ENCODE data around the gene AQP12B. TPM values are rescaled to one million over a fixed set of nuclear protein-coding genes. Genes with fewer than 3 reads are reported as not detected.

The AQP12B gene
- total RNA-seq, 1 experiment from 2014 or later, result not detected

DNA sequence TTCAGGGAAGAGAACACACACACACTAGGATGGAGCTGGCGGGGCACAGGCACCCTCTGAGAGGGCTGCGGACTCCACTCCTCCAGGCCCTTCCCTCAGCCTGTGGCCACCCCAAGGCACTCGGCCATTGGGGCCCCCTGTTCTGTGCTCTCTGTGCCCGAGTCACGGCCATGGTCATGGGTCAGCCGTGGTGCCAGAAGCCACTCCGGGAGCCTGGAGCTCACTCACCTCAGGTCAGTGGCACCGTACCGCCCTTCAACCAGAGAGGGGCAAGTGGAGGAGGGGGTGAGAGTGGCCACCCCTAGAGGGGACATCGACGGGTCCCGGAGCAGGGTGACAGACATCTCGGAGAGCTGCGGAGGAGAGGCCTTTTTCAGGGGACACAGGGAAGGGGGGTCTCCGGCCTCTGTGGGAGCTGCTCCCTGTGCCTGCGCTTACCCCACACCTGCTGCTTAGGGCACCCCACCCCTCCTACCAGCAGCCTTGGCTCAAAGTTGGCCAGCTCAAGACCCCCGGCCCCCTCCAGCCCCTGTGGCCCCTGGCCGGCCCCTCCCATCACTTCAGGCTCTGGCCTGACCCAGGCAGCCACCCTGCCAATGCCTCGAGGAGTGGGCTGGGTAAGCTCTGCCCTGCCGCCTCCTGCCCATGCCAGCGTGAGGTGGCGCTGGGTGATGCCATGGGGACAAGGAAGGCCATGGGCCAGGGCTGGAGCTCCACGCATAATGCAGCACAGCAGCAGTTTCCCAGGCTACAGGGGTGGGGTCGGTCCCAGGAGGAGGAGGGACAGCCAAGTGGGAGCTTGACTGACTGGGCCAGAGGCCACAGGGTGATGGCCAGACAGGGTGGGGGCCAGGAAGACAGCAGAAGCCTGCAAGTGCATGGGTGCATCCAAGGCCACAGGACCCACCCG, 38.3 kb upstream of the AQP12B start:
- ChIA-PET POLR2A (no interaction called here), CTCF (interaction anchor here (0.7 to 1.2 kb wide), 3 partner anchors 7 to 40 kb away, joined by 3 to 6 read pairs (median 3); no protein-coding TSS in a partner anchor)
- DNase-seq (ENCODE audit: unreplicated experiment), result no peak
- intact Hi-C loops (cut with micrococcal nuclease), result no loop called here
- Mint-ChIP-seq H3K27ac (ENCODE audit: low read depth, unreplicated experiment) (no peak overlapping the region), H3K27me3 (ENCODE audit: insufficient read depth, unreplicated experiment) (peaks cover 10% of the 10 kb centered on the region), H3K36me3 (ENCODE audit: insufficient read depth, unreplicated experiment) (no peaks in the 10 kb centered on the region), H3K4me3 (ENCODE audit: unreplicated experiment) (no peak overlapping the region), H3K4me1 (ENCODE audit: insufficient read depth, unreplicated experiment) (no peaks in the 10 kb centered on the region), H3K9me3 (ENCODE audit: unreplicated experiment) (no peaks in the 10 kb centered on the region)
- BruUV-seq (replicated peaks), result no TSS peak
- TF ChIP-seq, protein P1, sequence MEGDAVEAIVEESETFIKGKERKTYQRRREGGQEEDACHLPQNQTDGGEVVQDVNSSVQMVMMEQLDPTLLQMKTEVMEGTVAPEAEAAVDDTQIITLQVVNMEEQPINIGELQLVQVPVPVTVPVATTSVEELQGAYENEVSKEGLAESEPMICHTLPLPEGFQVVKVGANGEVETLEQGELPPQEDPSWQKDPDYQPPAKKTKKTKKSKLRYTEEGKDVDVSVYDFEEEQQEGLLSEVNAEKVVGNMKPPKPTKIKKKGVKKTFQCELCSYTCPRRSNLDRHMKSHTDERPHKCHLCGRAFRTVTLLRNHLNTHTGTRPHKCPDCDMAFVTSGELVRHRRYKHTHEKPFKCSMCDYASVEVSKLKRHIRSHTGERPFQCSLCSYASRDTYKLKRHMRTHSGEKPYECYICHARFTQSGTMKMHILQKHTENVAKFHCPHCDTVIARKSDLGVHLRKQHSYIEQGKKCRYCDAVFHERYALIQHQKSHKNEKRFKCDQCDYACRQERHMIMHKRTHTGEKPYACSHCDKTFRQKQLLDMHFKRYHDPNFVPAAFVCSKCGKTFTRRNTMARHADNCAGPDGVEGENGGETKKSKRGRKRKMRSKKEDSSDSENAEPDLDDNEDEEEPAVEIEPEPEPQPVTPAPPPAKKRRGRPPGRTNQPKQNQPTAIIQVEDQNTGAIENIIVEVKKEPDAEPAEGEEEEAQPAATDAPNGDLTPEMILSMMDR (IDR thresholded peaks at IDR 0.05; ENCODE audit: unreplicated experiment), result no peak

DNA sequence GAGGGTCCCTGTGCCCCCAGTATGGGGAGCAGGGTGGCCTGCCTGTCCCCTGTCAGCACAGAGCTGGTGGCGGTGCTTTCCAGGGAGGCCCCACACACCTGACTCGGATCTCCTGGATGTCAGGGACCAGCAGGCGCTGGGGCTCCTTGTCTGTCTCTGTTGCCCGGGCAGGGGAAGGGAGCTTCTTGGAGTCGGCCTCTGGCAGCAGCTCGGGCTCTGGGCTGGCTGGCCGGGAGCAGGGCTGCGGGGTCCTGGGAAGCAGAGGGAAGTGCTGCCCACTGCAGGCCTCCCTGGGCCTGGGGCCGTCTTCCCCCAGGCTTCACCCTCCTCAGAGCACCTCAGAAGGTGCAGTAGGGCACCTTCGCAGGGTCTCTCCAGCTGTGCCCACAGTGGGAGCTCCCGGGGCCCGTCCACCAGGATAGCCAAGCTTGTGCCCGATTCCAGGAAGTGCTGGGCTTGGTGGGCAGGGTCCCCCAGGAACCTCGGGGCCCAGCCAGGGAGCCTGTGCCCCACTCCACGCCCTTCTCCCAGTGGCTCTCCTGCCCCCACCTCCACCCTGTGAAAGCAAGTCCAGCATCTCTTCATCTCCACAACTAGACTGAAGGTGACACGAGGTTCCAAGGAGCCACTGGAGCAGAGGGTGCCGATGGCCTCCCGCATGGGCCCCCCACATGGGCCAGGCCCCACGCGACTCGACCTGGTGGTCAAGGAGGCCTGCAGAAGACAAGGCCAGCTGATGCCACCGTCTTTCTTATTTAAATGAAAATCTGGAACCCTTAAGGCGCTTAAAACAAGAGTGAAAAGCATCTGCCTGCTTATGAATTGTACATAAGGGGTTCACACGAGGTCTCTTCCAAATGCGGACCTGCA, 37.2 kb upstream of the AQP12B start:
- no peak overlapping the region for H3K27ac Mint-ChIP-seq (ENCODE audit: low read depth, unreplicated experiment)
- no TSS peak for BruUV-seq (replicated peaks)
- CTCF ChIA-PET, result interaction anchor here (0.7 to 1.2 kb wide), 3 partner anchors 8 to 41 kb away, joined by 3 to 6 read pairs (median 3); no protein-coding TSS in a partner anchor
- peaks cover 13% of the 10 kb centered on the region for H3K27me3 Mint-ChIP-seq (ENCODE audit: insufficient read depth, unreplicated experiment)
- intact Hi-C loops (cut with micrococcal nuclease), result no loop called here
- H3K9me3 Mint-ChIP-seq (ENCODE audit: unreplicated experiment), result no peaks in the 10 kb centered on the region
- H3K4me3 Mint-ChIP-seq (ENCODE audit: unreplicated experiment), result no peak overlapping the region
- H3K4me1 Mint-ChIP-seq (ENCODE audit: insufficient read depth, unreplicated experiment), result no peaks in the 10 kb centered on the region
- TF ChIP-seq, protein P1 (IDR thresholded peaks at IDR 0.05; ENCODE audit: unreplicated experiment), result no peak
- no peaks in the 10 kb centered on the region for H3K36me3 Mint-ChIP-seq (ENCODE audit: insufficient read depth, unreplicated experiment)
- POLR2A ChIA-PET, result no interaction called here
- no peak for DNase-seq (ENCODE audit: unreplicated experiment)

DNA sequence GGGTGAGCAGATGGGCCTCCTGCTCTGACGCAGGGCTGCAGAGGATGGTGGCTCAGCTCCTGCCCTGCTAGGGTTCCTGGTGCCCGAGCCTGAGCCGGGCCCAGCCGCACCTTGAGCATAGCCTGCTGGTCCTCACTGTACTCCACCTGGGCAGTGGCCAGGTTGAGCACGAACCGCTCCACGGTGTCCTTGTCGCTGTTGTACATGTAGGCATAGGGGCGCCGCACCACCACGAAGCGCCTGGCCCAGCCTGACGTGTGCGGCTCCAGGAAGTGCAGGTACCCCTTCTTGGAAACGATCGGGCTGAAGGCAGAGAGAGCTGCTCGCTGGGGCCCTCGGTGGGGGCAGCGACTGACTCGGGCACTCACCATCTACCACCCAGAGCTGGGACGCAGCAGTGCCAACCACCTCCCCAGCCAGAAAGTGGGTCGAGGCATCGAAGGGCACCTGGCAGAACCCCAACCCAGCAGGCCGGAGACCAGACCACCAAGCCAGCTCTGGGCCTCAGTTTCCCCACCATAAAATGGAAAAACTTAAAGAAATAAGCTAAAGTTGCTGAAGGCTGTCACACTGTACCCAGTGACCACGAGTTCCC, 36.3 kb upstream of the AQP12B start:
- intact Hi-C loops (cut with micrococcal nuclease), result no loop called here
- ChIA-PET CTCF (interaction anchor here (0.6 kb wide), 1 partner anchor 118 kb away, joined by 3 read pairs; no protein-coding TSS in a partner anchor), POLR2A (no interaction called here)
- Mint-ChIP-seq H3K9me3 (ENCODE audit: unreplicated experiment) (no peaks in the 10 kb centered on the region), H3K36me3 (ENCODE audit: insufficient read depth, unreplicated experiment) (no peaks in the 10 kb centered on the region), H3K27me3 (ENCODE audit: insufficient read depth, unreplicated experiment) (peaks cover 13% of the 10 kb centered on the region), H3K27ac (ENCODE audit: low read depth, unreplicated experiment) (no peak overlapping the region), H3K4me3 (ENCODE audit: unreplicated experiment) (no peak overlapping the region), H3K4me1 (ENCODE audit: insufficient read depth, unreplicated experiment) (no peaks in the 10 kb centered on the region)
- BruUV-seq (replicated peaks), result no TSS peak
- TF ChIP-seq, protein P1 (IDR thresholded peaks at IDR 0.05; ENCODE audit: unreplicated experiment), result no peak
- no peak for DNase-seq (ENCODE audit: unreplicated experiment)

Data from MCF 10A (cell line).